Transverse colon (tissue), 4 donors: ENCODE data around the gene CCDC148. TPM values are rescaled to one million over a fixed set of nuclear protein-coding genes. Genes with fewer than 3 reads are reported as not detected.
A peak's percentile ranks its signal among the peaks of the same experiment; 100 is the strongest.

Source experiments
- DNase-seq: peaks from one replicate; pipeline ENCODE4 v3.0.0-alpha.2; 2019
- H3K27ac ChIP-seq, 4 donors: fragments of 200-600 bp; sonication (generic); 2 replicates each; pipeline ENCODE4 v1.5.1; 2016 to 2018; ENCODE audit warnings: inconsistent platforms in 4 of 4
- H3K27me3 ChIP-seq: fragments of 200-600 bp; sonication (generic); 2 replicates; pipeline ENCODE4 v1.5.1; 2017; ENCODE audit warnings: inconsistent platforms
- H3K36me3 ChIP-seq, 4 donors: fragments of 200-600 bp; sonication (generic); 2 replicates each; pipeline ENCODE4 v1.5.1; 2017 to 2019; ENCODE audit warnings: inconsistent platforms in 4 of 4
- H3K4me1 ChIP-seq, 4 donors: fragments of 200-600 bp; sonication (generic); 2 replicates each; pipeline ENCODE4 v1.5.1; 2017 to 2020; ENCODE audit warnings: inconsistent platforms in 4 of 4
- H3K4me3 ChIP-seq, 4 donors: fragments of 200-600 bp; sonication (generic); 1 replicate in 1 of 4; 2 replicates in 3 of 4; pipeline versions ENCODE4 v1.5.1 to v1.6.1; 2017 to 2019; ENCODE audit warnings: inconsistent platforms in 4 of 4
- H3K9me3 ChIP-seq, 2 donors: fragments of 200-600 bp; sonication (generic); 2 replicates each; pipeline ENCODE4 v1.5.1; 2017 to 2019; ENCODE audit warnings: inconsistent platforms in 2 of 2
- CTCF ChIP-seq, 5 experiments: fragments of 200-600 bp in 3 of 5; fragments of 450-650 bp in 2 of 5; sonication (generic) in 3 of 5; IDR thresholded peaks; 1 replicate in 2 of 5; 2 replicates in 3 of 5; pipeline ENCODE4 v1.5.1; 2016 to 2017; ENCODE audit warnings: antibody characterized with exemption in 5 of 5, inconsistent platforms in 3 of 5, mild to moderate bottlenecking in 2 of 5, moderate library complexity in 1 of 5
- EP300 ChIP-seq: sonication (generic); formaldehyde crosslinking; IDR thresholded peaks from one replicate; pipeline ENCODE4 v1.6.1; 2017; ENCODE audit warnings: antibody characterized with exemption, low read depth
- POLR2A ChIP-seq: fragments of 450-650 bp; IDR thresholded peaks from one replicate; pipeline ENCODE4 v1.6.1; 2016; ENCODE audit warnings: antibody characterized with exemption, mild to moderate bottlenecking, moderate library complexity
- POLR2AphosphoS5 ChIP-seq, 3 donors: sonication (generic); formaldehyde crosslinking; IDR thresholded peaks; one replicate each; pipeline ENCODE4 v1.6.1; 2016; ENCODE audit warnings: antibody characterized with exemption in 3 of 3
- WGBS, 2 donors: methylation state at CpG; one replicate each; pipeline ENCODE4 v1.1.5; 2018; ENCODE audit warnings: low coverage in 1 of 2; 5-methylcytosine and 5-hydroxymethylcytosine counted together
- in situ Hi-C, 4 donors: fragments of 200-750 bp; cut with MboI; loops; one replicate each; pipeline versions ENCODE4 v1.15.0 to v1.15.1; 2017; ENCODE audit warnings: low sequenced_read_pairs in 3 of 4, low pct_ligation_motif_present in 1 of 4, low pct_unique_long_range_greater_than_20kb in 1 of 4
- intact Hi-C: fragments of 100-400 bp; cut with DNase I; formaldehyde crosslinking; loops from one replicate; pipeline ENCODE4 v1.15.1; 2023; ENCODE audit warnings: low total_unique reads
- total RNA-seq, 4 donors: library from RNA; depleted of rRNA; stranded (reverse); fragments of >200 nt; gene quantifications; one replicate each; pipeline ENCODE4 v1.1.0, GENCODE V29; 2016

The CCDC148 gene
- total RNA-seq, 4 donors from 2014 or later, result 0.48 TPM; not detected in 3

- peaks cover 0 to 31% (median 6%) of the 10 kb centered on the region in 4 donors for H3K4me1 ChIP-seq
- H3K9me3 ChIP-seq, result no peaks in the 10 kb centered on the region
- no peaks in the 10 kb centered on the region for H3K36me3 ChIP-seq
- no peak overlapping the region for H3K4me3 ChIP-seq
- TF ChIP-seq CTCF (IDR thresholded peaks at IDR 0.05) (no peak), POLR2A (no peak)
- in situ Hi-C loops (no loop called here), intact Hi-C loops (no loop called here)
- DNase-seq, result no peak
- no peaks in the 10 kb centered on the region for H3K27me3 ChIP-seq
- H3K27ac ChIP-seq, result no peak overlapping the region
- WGBS, 2 donors, result 80 to 90% methylated on average over 1 to 2 of the region's 2 CpGs
These were observed 263.8 kb downstream of the CCDC148 start for GRCh38 chr2:158192515-158193443.

GRCh38 chr2:158191076-158191895 is 265.3 kb downstream of the CCDC148 start:
- Histone ChIP-seq H3K27me3 (no peaks in the 10 kb centered on the region), H3K4me1 (peaks cover 0 to 28% (median 6%) of the 10 kb centered on the region in 4 donors), H3K36me3 (no peaks in the 10 kb centered on the region), H3K4me3 (peak overlapping the region in 1 of 4 donors; percentile 26), H3K27ac (no peak overlapping the region), H3K9me3 (no peaks in the 10 kb centered on the region)
- in situ Hi-C loops (no loop called here), intact Hi-C loops (no loop called here)
- WGBS, 2 donors, result 23 to 28% methylated on average over 7 of the region's 7 CpGs
- no peak for DNase-seq
- TF ChIP-seq EP300 (no peak), POLR2AphosphoS5 (IDR thresholded peaks at IDR 0.05) (no peak)

GRCh38 chr2:158189526-158189925 is 267.0 kb downstream of the CCDC148 start:
- DNase-seq, result no peak
- no peak overlapping the region for H3K4me3 ChIP-seq
- TF ChIP-seq POLR2AphosphoS5 (IDR thresholded peaks at IDR 0.05) (no peak), CTCF (IDR thresholded peaks at IDR 0.05) (no peak), EP300 (no peak), POLR2A (no peak)
- H3K27ac ChIP-seq, result no peak overlapping the region
- no peaks in the 10 kb centered on the region for H3K27me3 ChIP-seq
- H3K4me1 ChIP-seq, result peaks cover 0 to 28% (median 6%) of the 10 kb centered on the region in 4 donors
- intact Hi-C loops (no loop called here), in situ Hi-C loops (no loop called here)
- H3K9me3 ChIP-seq, result no peaks in the 10 kb centered on the region
- no peaks in the 10 kb centered on the region for H3K36me3 ChIP-seq

- H3K4me3 ChIP-seq, result no peak overlapping the region
- H3K27ac ChIP-seq, result no peak overlapping the region
- H3K27me3 ChIP-seq, result no peaks in the 10 kb centered on the region
- H3K9me3 ChIP-seq, result no peaks in the 10 kb centered on the region
- WGBS, 2 donors, result 86 to 100% methylated on average over 1 of the region's 1 CpG
- TF ChIP-seq POLR2A (no peak), CTCF (IDR thresholded peaks at IDR 0.05) (no peak), EP300 (no peak), POLR2AphosphoS5 (IDR thresholded peaks at IDR 0.05) (no peak)
- intact Hi-C loops (no loop called here), in situ Hi-C loops (no loop called here)
- no peaks in the 10 kb centered on the region for H3K36me3 ChIP-seq
- DNase-seq, result no peak
- H3K4me1 ChIP-seq, result peaks cover 0 to 28% (median 6%) of the 10 kb centered on the region in 4 donors
These were observed 268.6 kb downstream of the CCDC148 start for GRCh38 chr2:158187908-158188307.
